ENCODE measurements around the gene UPF2.

UPF2 gene

GRCh38 chr10:11881030-11881476 lies 161.6 kb downstream of the UPF2 start:
- no peak for FAIRE-seq

DNA sequence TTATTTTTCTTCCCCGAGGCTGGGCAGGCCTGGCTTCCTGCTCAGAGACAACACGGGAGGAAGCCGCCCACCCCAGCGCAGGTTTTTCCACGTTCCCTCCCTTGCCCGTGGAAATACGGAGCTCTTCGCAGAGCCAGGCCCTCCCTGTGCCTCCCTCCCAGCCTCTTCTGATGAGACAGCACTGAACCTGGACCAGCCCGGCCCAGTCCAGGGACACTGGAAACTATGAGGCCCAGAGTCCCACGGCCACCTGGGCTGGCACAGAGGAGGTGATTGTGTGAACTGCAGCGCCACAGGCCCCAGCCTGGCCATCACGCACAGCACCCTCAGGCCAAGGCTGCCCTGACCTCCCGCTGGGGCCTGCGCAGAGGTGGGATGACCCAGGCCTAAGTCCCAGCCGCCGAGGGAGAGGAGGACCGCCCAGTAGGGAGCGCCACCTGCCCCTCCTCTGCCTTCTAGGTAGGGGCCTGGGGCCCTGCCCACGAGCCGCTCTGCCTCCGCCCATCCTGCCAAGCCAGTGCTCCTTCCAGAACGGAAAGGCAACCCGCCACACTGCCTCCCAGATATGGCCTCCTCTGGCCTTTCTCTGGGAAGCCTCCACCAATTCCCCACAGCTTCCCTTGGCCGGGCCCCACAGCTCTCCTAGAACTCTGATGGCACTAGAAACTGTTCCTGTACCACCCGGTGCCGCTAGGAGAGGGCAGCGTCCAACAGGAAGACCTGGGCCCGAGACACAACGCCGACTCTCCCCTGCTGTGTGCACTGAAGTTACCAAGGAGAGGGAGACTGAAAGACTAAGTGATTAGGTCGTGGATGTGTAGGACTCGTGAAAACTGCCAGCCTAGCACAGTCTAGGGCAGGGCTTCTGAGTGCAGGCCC lies 162.2 kb downstream of the UPF2 start:
- no peak for FAIRE-seq

DNA sequence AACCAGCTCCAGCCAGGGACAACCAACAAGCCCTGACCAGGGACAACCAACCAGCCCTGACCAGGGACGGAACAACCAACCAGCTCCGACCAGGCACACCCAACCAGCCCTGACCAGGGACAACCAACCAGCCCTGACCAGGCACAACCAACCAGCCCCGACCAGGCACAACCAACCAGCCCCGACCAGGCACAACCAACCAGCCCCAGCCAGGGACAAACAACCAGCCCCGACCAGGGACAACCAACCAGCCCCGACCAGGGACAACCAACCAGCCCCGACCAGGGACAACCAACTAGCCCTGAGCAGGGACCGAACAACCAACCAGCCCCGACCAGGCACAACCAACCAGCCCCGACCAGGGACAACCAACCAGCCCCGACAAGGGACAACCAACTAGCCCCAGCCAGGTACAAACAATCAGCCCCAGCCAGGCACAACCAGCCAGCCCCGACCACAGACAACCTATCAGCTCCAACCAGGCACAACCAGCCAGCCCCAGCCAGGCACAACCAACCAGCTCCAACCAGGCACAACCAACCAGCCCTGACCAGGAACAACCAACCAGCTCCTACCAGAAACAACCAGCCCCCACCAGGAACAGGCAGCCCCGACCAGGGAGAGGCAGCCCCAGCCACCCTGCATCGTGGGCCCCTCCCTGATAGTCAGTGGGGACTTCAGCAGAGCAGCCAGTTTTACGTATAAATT lies 163.1 kb downstream of the UPF2 start:
- no peak for FAIRE-seq

DNA sequence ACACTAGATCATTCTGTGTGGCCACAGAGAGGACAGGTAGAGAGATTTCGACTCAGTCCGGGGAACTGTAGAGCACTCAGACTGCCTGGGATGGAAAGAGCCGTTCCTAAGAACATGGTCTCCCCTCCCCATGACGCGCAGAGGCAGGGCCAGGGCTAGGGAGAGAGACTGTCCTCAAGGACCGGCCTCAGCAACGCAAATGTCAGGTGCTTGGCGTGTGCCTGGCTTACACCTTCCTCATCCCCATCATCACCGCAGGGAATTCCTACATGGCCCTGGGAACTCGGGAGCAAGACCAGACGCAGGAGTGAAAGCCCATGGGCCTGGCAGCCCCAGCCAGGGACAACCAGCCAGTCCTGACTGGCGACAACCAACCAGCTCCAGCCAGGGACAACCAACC lies 163.8 kb downstream of the UPF2 start:
- FAIRE-seq: no peak

DNA sequence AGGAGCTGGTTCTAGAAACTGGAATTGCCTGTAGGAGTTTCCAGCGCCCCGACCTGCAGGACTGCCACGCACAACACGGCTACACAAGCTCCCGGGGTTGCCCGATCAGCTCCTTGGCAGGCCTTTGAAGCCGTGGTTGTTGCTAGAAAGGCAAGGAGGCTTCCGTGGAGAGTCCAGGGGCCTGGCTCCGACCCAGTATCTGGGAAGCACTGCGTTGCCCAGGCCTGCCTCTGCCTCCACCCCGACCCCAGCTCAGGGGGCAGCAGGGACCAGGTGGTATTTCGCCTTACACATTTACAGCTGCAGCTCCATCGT lies 165.1 kb downstream of the UPF2 start:
- FAIRE-seq: no peak

- FAIRE-seq: no peak
Observed at GRCh38 chr10:11876805-11877590, 165.6 kb downstream of the UPF2 start.

- FAIRE-seq: no peak
Observed at GRCh38 chr10:11876324-11876723, 166.3 kb downstream of the UPF2 start.

DNA sequence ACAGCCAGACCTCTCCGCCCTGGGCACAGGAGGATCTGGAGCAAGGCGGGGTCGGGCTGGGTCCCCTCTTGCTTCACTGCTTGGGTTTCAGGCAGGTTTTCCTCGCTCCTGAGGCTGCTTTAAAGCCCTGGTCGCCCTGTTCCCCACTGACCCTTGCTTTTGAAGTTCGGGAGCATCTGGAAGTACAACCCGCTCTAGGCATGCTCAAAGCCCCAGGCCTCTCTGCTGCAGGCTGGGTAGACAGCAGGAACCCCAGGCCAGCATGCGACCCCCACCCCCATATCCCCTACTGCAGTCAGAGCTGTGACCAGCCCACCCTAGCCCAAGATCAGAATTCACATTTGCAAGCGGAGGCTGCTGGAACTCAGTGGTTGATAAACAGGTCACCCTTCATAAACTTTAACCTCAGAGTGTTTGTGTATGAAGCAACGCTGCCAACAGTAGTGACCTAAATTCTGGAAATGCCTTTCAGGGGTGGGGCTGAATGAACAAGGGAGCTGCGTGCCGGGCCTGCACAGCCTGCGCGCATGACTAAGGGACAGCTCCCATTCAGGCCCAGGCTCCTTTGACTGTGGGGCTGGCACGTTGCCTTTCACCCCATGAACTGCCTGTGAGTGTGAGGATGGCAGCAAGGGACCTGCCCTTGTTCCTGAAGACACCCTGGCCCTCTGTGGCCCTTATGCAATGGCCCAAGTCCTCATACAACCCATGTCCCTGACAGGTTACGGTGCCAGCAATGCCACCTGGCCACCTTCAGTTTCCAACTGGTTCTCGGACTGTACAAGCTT lies 166.9 kb downstream of the UPF2 start:
- no peak for FAIRE-seq

DNA sequence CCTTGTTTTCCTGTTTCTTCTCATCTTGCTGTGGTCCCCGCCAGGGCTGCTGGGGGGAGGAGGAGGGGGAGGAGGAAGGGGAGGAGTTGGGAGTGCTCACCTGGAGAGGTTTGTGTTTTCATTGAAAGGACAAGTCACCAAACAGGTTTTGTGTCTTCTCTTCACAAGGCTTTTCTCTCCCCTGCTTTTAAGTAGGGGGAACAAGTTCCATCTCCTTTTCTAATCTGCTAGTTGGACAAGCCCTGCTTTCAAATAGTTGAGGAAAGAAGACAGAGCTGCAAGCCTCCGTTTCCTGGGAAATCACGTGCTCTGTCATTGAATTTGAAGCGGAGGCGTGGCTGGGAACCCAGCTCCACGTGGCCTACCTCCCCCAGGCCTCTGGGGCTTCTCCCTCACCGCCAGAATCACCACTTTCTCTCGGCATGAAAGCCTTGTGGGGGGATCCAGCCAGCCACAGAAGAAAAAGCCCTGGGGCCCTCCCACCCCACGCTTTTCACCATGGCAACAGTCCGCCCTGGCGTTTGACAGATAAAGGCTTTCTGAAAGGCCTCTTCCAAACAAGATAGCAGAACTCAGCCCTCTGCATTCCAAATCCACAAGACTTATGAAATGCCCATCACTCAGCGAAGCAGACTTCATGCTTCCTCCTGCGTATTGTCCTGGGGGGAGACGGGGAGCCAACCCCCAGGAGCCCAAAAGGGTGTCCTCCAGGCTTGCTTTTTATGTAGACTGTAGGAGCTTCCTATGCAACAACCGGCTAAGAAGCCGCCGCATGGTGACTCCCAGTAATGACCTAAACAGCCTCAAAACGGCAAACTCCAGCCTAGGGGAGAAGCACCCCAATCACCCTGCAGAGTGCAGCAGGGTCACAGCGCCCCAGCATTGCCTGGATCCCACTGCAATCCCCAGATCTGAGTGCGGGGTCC lies 167.8 kb downstream of the UPF2 start:
- FAIRE-seq: no peak

DNA sequence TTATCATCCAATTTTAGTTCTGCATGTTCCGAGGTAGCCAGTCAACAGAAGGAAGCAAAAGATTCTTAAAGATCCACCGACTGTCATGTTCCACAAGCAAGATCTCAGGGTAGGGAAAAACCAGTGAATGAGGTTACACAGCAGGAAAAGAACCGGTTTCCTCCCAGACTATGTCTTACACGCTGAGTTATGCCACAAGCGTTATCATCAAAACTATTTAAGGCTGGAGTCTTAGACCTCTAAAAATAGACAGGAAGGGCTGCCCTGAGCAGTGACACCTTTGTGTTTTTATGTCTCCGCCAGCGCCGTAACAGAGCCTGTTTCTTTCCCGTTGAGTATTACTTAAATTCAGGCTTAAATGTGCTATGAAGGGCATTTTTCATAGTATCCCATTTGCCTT lies 171.1 kb downstream of the UPF2 start:
- no peak for FAIRE-seq

- FAIRE-seq: no peak
Observed at GRCh38 chr10:11870900-11871400, 171.7 kb downstream of the UPF2 start.

DNA sequence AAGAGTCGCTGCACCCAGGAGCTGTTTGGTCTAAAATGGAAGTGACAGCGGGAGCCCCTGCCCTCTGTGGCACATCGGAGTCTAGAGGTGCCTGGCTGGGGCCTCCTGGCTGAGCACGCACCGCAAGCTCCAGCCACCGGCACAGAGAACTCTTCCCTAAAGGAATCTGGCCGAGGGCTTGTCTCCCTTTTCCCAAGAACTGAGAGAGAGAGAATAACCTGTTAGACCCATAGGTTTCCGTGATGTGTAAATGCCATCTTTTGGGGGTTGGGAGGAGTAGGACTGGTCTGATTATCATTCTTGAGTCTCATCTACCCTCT lies 172.2 kb downstream of the UPF2 start:
- no peak for FAIRE-seq

All from A204.1 (cell line).